GM19035 (cell line): ENCODE measurements around the gene KIF1C.

ENCODE experiments used
- ATAC-seq: cut with Tn5 transposase; IDR thresholded peaks from one replicate; pipeline ENCODE4 v1.9.1; 2021; ENCODE audit not compliant: unreplicated experiment

KIF1C gene

DNA sequence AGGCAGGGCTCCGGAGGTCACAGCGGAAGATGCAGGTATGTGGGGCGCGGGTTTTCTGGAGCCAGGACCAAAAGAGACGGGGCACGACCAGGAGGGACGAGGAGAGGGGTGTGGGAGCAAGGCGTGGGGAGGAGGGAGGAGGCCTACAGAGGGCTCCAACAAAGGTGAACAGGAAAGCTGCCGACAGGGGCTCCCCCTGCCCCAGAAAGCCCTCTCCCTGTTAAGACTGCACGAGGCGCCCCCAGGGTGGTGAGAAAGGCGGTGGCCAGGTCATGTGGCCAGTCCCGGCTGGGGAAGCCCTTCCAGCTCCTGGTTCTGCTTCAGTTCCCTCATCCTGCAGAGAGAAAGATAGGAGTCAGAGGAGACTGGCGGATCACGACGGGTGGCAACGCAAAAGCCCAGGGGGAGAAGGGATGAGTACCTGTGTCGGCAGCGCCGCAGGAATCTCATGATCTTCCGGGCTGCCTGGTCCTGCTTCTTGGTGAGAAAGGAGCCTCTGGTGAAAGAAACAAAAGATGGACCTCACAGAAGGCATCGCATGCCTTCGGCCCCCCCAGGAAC is 29.2 kb upstream of the KIF1C start:
- ATAC-seq: no peak

DNA sequence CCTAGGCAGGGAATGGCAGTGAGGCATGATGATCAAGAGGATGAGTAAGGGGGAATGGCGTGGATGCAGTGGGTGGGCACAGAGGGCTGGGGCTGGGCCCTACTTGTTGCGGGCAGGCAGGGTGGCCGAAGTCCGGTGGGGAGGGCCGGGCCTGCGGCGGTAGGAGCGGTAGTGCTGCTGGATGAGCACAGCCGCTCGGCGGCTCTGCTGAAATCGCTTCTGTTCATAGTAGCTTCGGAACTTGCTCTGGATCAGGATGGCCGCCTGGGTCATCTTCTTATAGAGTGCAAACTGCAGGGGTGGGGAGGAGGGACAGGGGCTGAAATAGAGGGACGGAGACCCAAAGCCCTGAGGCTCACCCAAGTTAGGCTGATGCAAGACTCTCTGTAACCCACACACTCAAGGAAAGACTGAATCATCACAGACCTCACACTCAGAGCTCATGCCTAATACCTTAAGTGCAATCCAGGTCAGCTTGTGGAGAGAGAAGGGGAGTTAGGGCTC is 28.7 kb upstream of the KIF1C start:
- no peak for ATAC-seq

DNA sequence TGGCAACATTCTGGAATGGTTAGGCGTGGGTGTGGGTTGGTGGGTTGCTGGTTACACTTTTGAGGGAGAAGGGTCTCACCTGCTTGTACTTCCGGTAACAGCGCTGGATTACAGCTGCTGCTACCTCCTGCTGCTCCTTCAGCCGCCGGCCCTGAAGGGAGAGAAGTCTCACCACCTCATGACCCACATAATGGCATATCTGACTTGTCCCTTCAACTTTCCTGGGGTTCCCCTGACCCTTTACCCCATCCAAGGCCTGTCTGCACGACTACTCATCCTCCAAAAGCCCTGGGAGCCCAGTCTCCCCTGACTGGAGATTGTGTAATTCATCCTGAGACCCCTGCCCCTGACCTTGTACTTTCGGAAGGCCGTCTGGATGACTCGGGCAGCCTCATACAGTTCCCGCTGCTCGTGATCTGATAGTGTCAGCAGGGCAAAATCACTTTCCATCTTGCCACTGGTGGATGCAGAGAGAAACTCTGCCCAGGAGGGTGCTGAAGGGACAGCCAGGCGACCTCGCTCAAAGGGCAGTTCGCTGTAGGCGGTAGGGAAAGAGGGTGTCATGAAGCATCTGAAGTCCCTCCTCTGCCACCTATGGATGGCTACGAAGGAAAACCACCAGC is 28.1 kb upstream of the KIF1C start:
- ATAC-seq: no peak

DNA sequence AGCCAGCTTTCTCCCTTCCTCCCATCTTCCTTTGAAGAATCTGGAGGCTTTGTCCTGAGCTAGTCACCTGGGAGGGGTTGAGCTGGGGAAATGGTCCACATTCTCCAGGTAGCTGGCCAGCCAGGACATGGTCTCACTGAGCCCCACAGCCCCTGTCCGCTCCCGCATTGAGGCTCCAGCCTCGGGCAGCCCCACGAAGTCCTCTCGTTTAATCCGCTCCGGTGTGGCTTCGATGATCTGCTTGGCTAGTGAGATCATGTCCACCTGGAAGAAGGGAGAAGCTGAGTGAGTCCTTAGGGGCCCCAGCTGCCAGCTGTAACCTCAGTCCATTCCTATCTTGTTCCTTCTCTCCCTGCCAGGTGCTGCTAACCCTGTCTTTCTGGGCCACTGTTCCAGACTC is 27.5 kb upstream of the KIF1C start:
- no peak for ATAC-seq

DNA sequence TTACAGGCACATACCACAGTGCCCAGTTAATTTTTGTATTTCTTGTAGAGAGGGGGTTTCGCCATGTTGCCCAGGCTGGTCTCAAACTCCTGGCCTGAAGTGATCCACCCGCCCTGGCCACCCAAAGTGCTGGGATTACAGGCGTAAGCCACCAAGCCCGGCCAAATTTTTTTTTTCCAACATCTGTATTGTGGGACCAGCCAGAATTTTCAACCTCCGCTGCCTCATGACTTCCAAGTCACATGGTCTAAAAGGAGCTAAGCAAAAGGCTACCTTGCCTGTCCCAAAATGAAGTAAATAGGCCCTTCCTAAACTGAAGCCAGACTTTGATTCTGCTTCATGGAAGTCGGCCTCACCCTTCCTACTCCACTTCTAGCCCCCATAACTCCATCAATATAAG is 25.9 kb upstream of the KIF1C start:
- no peak for ATAC-seq

DNA sequence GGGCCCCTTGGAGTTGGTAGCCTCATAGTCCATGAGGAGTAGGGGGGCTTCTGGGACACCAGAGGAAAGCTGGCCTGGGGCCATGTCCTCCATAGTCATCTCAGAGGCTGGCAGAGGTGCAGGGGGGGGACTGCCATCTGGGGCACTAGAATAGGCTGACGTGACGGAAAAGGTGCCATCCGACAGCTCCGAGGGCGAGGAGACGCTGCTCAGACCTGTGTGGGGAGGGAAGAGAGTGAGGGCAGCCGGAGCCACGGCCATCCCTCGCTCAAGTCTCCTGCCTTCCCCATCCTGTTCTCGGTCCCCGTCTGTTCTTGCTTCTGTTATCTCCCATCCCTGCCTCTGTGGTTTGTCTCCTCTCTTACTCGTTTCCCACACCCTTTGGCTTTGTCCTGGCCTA is 25.4 kb upstream of the KIF1C start:
- ATAC-seq: no peak

DNA sequence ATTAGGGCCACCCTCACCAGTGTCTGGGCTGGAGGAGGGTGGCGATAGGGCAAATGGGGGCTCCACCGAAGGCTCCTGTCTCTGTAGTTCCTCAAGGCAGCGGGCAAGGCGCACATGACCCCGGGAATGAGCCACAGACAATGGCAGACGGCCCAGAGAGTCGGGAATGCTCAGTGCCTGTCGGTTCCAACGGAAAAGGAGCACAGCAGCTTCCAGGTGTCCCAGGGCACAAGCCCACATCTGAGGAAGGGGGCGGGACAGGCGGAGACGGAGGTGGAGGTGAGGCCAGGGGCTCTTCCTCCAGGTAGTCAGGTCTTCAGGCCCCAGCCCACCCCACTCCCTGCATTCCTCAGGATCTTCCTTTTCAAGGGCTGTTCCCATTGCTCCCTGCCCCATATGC is 25.0 kb upstream of the KIF1C start:
- ATAC-seq: no peak

DNA sequence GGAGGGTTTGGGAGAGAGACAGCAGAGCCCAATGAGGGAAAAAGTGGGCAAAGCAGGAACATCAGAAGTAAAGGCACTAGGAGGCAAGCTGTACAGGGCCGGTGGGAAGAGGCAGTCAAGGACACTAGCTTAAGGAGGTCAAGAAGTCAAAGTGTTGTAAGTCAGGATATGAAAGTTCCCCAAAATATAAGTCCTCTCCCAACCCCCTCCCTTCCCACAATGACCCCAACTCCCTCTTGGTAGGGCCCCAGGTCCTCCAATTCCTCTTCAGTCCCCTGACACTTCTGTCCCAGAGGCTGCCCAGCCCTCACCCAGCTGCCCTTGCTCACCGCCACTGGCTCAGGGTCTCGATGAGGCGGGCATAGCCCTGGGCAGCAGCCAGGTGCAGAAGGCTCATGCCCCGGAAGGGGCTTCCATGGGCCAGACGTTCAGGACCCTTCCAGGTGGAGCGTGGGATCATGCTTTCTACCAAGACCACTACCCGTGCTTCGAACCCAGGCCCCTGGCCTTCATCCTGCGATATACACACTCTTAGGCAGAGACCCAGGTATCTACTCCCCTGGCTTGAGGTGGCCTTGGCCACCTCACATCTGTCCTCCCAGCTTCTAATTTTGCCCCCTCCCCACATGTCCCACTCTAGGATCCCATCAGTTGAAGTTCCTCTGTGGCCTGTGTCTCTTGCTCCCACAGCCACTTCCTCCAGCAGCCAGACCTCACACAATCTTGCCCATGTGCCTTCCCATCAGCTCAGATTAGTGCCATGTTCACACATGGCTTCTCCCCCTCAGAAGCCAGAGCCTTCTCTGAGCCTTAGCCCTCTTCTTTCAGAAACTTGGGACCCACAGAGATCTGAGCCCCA is 24.3 kb upstream of the KIF1C start:
- ATAC-seq: no peak

DNA sequence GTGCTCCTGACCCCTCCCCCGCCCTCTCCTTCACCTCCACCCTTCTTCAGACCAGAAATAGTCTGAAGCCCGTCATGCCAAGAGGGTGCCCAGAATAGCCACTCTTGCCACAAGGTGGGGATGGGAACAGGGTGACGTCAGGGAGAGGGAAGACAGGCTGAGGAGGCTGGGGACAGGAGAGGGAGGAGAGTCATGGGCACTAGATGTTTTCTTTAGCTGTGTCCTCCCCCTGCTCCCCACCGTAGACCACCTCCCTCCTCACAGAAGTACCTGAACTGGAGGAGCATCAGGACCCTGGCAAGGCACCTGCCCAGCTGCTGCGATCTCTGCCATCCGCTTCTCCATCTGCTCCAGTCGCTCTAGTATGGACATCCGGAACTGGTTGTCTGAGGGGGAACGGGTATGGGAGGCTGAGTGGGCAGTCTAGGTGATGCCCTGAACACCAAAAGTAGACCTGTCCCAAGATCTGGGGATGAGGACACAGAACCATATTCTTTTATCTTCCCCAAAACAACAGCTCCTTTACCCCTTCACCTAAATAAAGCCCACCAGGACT is 23.6 kb upstream of the KIF1C start:
- ATAC-seq: no peak

DNA sequence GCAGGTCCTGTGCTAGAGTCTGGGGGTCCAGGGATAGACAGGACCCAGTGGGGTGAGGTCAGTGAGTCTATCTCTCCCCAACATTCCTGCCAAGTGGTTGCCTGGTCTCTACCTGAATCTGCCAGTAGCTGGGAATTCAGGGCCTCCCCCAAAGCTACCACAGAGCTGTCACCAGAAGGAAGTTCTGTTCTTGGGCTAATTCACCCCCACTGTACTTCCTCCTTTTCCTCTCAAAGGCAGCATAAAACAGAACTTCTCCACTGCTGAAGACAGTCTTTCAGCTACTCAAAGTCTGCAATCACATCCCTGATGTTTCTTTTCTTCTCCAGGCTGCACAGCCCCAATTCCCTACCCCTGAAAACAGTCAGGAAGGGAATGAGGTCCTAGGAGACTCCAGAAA is 19.0 kb upstream of the KIF1C start:
- ATAC-seq: no peak

DNA sequence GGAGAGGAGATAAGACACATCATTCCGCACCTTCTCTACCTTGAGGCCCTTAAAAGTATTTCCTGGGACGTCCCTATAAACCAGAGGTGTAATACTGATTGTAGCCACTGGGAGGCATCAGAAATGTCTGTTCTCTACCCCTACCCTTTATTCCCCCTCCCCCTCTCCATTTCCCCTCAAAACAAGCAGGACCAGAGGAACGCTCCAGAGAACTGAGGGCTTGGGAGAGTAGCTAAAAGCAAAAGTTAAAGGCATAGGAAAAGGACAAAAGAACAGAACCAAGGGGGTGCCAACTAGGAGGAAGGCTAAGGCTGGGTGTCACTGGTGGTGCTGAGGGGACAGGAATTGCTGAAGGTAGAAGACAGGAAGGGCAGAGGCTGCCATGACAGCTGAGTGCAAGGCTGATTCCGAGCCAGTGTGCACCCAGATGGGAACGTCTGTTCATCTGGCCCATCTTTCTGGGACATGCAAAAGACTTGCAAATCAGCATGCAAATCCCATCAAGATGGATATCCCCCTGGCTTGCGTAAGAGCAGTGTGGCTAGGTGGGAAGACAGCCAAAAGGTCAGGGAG is 17.0 kb upstream of the KIF1C start:
- no peak for ATAC-seq

DNA sequence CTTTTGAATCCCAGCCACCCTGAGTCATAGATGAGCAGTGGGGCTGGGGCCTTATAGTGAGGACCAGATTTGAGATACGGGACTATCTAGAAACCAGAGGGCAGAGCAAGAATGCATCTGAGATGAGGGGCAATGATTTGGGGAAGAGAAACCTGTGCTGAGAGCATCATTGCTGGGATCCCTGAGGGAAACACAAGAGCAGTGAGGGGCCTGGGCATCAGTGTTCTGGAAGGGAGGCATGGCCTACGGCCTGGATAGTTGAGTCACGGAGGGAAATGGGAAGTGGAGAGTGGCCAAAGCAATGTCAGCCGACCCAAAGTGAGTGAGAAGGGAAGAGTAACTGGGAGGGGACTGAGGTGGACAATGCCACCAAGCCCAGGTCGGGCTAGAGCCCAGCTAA is 15.4 kb upstream of the KIF1C start:
- no peak for ATAC-seq

DNA sequence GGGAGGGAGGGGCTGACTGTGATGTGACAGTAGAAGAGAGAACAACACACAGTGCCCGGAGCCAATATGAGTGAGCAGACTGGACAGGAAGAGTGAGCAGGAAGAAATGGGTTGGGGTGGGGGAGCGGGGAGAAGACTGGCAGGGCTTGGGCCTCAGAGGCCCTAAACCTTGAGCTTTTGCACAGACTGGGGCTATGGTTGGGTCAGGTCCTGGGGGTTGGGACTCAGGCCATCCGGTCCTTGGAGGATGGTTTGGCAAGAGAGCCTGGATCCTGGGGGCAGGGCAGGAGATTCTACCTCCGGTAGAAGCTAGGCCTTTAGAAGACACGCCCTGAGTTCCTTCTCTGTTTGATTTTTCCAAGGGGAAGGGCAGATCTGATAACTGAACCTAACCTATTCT is 11.3 kb upstream of the KIF1C start:
- no peak for ATAC-seq

DNA sequence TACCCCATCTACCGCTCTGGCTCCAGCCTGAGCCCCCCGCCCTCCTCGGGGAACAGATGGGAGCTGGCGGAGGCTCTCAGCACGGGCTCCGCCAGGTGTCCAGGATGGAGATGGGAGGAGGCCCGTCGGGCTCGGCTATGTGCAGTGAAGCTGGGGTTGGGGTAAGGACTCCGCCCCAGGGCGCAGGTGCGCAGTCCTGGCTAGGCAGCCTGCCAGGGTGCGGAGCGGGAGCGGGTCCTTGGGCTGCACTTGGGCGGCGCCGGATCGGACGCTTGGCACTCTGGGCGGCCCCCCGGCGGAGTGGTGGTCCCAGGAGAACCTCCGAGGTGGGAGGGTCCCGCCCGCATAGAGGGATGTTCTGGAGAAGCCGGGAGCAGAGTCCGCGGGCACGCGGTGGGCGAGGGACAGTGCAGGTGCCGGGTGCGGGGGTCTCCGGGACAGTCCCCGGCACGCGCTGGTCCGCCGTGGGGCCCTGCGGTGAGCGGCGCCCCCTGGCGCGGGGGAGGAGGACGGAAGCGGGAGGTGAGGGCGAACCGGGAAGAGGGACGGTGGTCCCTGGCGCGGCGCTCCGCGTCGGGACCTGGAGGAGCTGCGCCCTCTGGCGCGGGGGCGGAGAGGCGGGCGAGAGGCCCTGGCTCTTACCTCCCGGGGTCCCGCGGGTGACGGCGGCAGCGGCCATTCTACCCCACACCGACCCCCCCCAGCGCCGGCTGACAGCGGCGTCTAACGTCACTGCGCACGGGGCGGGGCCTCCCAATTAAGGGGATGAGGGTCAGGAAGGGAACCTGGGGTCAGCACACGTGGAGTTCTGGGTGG is 10.6 kb upstream of the KIF1C start, which contains the start of gene CAMTA2:
CAMTA2 (minus strand) TSS at position 725 of the 816 bp plus-strand sequence. CDS start 1,453 bp downstream, outside the sequence.
- ATAC-seq: peak; percentile 78

DNA sequence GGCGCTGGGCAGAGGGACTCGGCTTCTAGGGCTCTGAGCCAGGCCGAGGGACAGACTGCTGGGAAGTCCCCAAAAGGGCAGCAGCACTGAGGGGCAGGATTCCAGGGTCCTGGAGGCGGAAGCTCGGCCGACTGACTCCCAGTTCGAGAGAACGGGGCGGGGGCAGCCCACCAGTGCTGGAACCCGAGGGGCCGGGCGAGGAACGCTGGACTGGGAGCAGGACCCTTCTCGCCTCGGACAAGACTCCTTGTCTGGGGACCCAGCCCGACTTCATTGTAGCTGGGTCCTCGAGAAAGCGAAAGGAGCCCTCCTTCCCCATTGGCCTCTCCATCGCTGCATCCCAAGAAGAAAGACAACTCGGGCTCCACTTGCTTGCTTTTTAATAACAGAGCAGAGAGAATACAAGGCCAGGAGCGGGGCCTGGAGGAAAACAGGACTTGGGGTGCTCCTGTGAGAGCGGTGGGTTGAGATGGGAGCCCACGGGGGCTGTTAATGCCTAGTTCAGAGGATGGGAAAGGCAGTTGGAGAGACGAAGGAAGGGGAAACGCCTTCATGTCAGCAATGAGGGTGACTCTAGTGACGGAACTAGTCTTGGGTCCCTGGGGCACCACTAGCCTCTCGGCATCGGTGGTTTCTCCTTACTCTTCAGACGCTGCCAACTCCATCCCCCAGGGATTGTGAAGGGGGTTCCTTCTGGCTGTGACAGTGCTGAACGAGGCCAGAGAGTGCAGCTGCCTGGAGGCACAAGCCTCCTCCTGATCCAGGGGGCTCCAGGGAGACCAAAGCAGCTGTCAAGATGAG is 9.8 kb upstream of the KIF1C start:
- peak; percentile 3 for ATAC-seq

DNA sequence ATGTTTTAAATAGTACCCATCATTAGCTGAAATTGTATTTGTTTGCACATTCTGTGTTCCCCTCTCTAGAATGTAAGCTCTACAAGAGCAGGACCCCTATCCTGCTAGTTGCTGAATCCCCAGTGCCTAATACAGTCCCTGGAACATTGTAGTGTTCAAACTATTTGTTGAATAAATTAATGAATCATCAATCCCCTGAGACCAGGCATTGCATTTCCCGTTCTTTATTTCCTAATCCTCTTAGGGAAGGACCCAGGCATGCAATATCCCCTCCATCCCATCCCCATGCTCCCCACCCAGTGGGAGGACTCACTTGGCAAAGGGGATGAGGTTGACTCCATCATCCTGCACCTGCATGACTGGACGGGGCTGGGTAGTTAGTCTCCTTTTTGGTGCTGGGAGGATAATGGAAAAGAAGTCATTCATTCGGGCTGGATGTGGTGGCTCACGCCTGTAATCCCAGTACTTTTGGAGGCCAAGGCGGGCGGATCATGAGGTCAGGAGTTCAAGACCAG is 3.6 kb upstream of the KIF1C start:
- no peak for ATAC-seq

DNA sequence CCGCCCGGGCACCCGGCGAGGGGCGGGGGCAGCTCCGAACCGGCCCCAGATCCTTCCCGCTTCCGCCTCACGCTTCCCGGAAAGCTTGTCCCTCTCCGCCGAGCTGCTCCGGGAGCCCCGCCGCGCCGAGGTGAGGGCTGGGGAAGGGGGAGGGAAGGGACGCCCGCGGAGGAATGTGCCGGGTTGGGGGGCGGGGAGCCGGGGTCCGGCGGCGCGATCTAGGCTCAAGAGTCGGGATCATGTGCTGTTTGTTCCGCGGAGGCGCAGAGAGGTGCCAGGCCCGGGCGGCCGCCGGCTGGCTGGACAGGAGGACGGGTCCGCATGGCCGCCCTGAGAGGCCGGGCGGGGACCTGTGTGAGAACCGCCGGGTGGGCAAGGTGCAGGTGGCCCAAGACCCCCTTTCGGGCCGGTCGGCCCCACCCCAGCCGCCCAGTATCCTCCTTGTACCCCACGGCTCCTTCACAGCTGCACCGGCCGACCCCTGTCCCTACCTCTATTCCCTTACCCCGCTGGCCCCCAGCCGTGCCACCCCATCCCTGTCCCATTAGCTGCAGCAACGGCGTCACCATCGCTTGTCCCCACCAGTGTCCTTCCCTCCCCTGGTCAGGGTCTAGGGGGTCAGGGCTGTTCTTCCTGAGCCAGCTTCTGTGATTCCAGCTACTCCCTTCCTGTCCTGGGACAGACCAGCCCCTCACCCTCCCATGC is 429 bp downstream of the KIF1C start:
- ATAC-seq: peak; percentile 16

DNA sequence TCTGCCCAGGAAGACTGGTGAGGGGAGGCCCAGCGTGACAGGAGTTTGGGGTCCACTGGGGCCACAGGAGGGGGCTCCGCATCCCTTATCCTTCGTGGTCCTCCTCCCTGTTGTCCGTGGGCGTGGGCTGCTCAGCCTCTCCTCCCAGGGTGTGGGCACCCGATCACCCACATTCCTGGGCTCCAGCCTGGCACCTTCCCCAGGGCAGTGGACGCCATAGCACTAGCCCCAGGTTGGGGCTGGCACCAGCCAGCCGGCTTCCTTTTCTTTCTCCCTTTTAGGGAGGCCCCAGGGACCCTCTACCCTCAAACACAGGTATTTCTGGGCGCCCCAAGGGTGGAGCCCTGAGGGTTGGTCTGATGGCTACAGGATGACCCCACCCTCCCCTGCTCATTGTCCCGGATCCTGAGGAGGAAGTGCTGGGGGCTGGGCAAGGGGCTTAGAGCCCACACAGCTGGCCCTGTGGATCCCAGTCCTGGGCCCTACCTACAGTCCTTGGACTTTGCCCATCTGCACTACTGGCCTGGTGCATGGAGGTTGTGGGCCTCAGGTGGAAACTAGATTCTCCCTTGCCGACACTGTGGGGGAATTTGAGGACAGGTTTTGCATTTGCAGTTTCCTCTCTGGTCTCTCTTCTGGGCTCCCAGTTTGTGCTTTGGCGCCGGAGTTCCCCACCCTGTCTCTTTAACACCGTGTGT is 1.1 kb downstream of the KIF1C start:
- no peak for ATAC-seq
